B cell (primary cell): Measurements from ENCODE around the gene FLCN.

ENCODE experiments used
- EZH2 ChIP-seq: IDR thresholded peaks from 2 replicates; pipeline ENCODE4 v1.6.1; 2012; ENCODE audit warnings: borderline replicate concordance, low read depth, mild to moderate bottlenecking, moderate library complexity, low read length; ENCODE audit not compliant: insufficient read depth, poor library complexity, severe bottlenecking
- TF ChIP-seq, protein P1 (sequence below): fragments of 200-600 bp; IDR thresholded peaks from one replicate; pipeline ENCODE4 v1.8.0; 2022; ENCODE audit warnings: antibody characterized with exemption, mild to moderate bottlenecking

DNA sequence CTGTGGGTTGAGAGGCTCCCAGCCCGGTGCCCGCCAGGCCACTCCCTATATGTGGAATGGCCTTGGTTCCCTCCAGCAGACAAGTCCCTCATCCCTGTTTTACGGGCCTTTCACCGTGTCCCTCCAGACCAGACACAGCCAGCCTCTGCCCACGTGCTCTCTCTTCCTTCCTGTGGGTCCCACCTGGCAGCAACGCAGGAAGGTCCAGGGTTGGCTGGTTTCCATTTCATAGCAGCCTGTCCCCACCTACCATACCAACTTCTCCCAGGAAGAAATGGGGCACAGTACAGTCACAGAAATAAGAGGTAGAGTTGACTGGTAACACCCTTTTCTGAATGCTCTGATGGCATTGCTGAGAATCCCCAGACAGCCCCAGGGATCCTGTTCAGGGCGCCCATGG lies 65.8 kb downstream of the FLCN start:
- TF ChIP-seq, protein P1, sequence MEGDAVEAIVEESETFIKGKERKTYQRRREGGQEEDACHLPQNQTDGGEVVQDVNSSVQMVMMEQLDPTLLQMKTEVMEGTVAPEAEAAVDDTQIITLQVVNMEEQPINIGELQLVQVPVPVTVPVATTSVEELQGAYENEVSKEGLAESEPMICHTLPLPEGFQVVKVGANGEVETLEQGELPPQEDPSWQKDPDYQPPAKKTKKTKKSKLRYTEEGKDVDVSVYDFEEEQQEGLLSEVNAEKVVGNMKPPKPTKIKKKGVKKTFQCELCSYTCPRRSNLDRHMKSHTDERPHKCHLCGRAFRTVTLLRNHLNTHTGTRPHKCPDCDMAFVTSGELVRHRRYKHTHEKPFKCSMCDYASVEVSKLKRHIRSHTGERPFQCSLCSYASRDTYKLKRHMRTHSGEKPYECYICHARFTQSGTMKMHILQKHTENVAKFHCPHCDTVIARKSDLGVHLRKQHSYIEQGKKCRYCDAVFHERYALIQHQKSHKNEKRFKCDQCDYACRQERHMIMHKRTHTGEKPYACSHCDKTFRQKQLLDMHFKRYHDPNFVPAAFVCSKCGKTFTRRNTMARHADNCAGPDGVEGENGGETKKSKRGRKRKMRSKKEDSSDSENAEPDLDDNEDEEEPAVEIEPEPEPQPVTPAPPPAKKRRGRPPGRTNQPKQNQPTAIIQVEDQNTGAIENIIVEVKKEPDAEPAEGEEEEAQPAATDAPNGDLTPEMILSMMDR = no peak
- TF ChIP-seq EZH2 = no peak
